CD4-positive, alpha-beta T cell treated with Interleukin-2 at 100 ng/mL for 4 hours (primary cell): Measurements from ENCODE around the gene ICE1.
"Not testable (repeated sequence)": the region's sequence is repeated elsewhere in the genome, so short reads cannot be mapped to it uniquely, and the experiment has no call there.

ENCODE experiments used
- DNase-seq: peaks from one replicate; pipeline ENCODE4 v3.0.0-alpha.2; 2020; ENCODE audit warnings: low spot score

Gene ICE1

GRCh38 chr5:5492087-5492933, 69.8 kb downstream of the ICE1 start:
- DNase-seq: peak; percentile 65

GRCh38 chr5:5492934-5493271, 70.4 kb downstream of the ICE1 start:
- not testable (repeated sequence) for DNase-seq

- DNase-seq: peak; percentile 87
Observed at GRCh38 chr5:5494489-5495402, 72.3 kb downstream of the ICE1 start.

GRCh38 chr5:5497152-5497788, 74.8 kb downstream of the ICE1 start:
- peak; percentile 25 for DNase-seq

- no peak for DNase-seq
Observed at GRCh38 chr5:5499442-5499841, 77.0 kb downstream of the ICE1 start.

GRCh38 chr5:5504325-5504724, 81.8 kb downstream of the ICE1 start:
- no peak for DNase-seq

GRCh38 chr5:5505815-5506214, 83.3 kb downstream of the ICE1 start:
- no peak for DNase-seq

GRCh38 chr5:5508391-5508790, 85.9 kb downstream of the ICE1 start:
- DNase-seq: no peak

- no peak for DNase-seq
Observed at GRCh38 chr5:5511904-5512416, 89.5 kb downstream of the ICE1 start.

- no peak for DNase-seq
Observed at GRCh38 chr5:5512543-5512942, 90.1 kb downstream of the ICE1 start.

GRCh38 chr5:5520622-5521021, 98.1 kb downstream of the ICE1 start:
- DNase-seq: not testable (repeated sequence)

- no peak for DNase-seq
Observed at GRCh38 chr5:5521029-5521428, 98.6 kb downstream of the ICE1 start.

GRCh38 chr5:5521478-5521877, 99.0 kb downstream of the ICE1 start:
- no peak for DNase-seq

GRCh38 chr5:5522336-5522735, 99.9 kb downstream of the ICE1 start:
- no peak for DNase-seq

- peak; percentile 71 for DNase-seq
Observed at GRCh38 chr5:5523066-5523505, 100.6 kb downstream of the ICE1 start.

GRCh38 chr5:5524327-5524726, 101.8 kb downstream of the ICE1 start:
- DNase-seq: no peak

GRCh38 chr5:5531371-5531770, 108.9 kb downstream of the ICE1 start:
- no peak for DNase-seq

- no peak for DNase-seq
Observed at GRCh38 chr5:5532306-5533076, 110.0 kb downstream of the ICE1 start.

- DNase-seq: no peak
Observed at GRCh38 chr5:5533927-5534326, 111.5 kb downstream of the ICE1 start.

GRCh38 chr5:5534333-5534732, 111.9 kb downstream of the ICE1 start:
- DNase-seq: no peak

GRCh38 chr5:5536871-5537270, 114.4 kb downstream of the ICE1 start:
- DNase-seq: no peak

- no peak for DNase-seq
Observed at GRCh38 chr5:5537426-5537825, 114.9 kb downstream of the ICE1 start.
